ENCODE data around the gene ELAPOR1. TPM values are rescaled to one million over a fixed set of nuclear protein-coding genes. Genes with fewer than 3 reads are reported as not detected.

ELAPOR1 gene
- total RNA-seq, 1 donor from 2014 or later = 0.80 TPM

Other genes starting within 250 kb of the ELAPOR1 start
- 103 and 146 TPM in 2 replicates for gene GPSM2, start 237.1 kb upstream of the ELAPOR1 start, total RNA-seq
- 14.1 and 15.7 TPM in 2 replicates for gene CLCC1, start 150.6 kb upstream of the ELAPOR1 start, total RNA-seq
- 20.0 and 20.2 TPM in 2 replicates for gene WDR47, start 72.0 kb upstream of the ELAPOR1 start, total RNA-seq
- gene TAF13, start 38.1 kb upstream of the ELAPOR1 start, total RNA-seq = 83.4 and 93.5 TPM in 2 replicates
- gene TMEM167B, start 23.4 kb upstream of the ELAPOR1 start, total RNA-seq = 30.5 and 34.3 TPM in 2 replicates
- gene SARS1, start 99.8 kb downstream of the ELAPOR1 start, total RNA-seq = 146 and 160 TPM in 2 replicates
- 0.31 and 0.43 TPM in 2 replicates for gene CELSR2, start 135.4 kb downstream of the ELAPOR1 start, total RNA-seq
- gene PSRC1, start 169.0 kb downstream of the ELAPOR1 start, total RNA-seq = 3.6 and 4.0 TPM in 2 replicates
- gene MYBPHL, start 192.9 kb downstream of the ELAPOR1 start, total RNA-seq = 1.1 TPM in 1 of 2 replicates, not detected in the other